EL (cell line): ENCODE results near the gene ALAD.
"Not testable (repeated sequence)": the region's sequence is repeated elsewhere in the genome, so short reads cannot be mapped to it uniquely, and the experiment has no call there.

ENCODE experiments used
- DNase-seq: peaks from one replicate; pipeline ENCODE4 v3.0.0-alpha.2; 2016

Gene ALAD

GRCh38 chr9:113401027-113401792 is at the start of gene ALAD:
ALAD (minus strand) TSS chr9:113401284; CDS start chr9:113393559, 7,725 bp downstream.
- DNase-seq: peak; percentile 99

GRCh38 chr9:113449376-113449775 is 48.3 kb upstream of the ALAD start:
- DNase-seq: no peak

- peak; percentile 47 for DNase-seq
Measured at GRCh38 chr9:113446323-113446740, 45.2 kb upstream of the ALAD start.

- DNase-seq: no peak
Measured at GRCh38 chr9:113444736-113445135, 43.7 kb upstream of the ALAD start.

GRCh38 chr9:113437716-113438115 is 36.6 kb upstream of the ALAD start:
- not testable (repeated sequence) for DNase-seq

GRCh38 chr9:113436728-113437515 is 35.8 kb upstream of the ALAD start:
- peak; percentile 55 for DNase-seq

- DNase-seq: no peak
Measured at GRCh38 chr9:113431191-113431590, 30.1 kb upstream of the ALAD start.

- no peak for DNase-seq
Measured at GRCh38 chr9:113428062-113428615, 27.1 kb upstream of the ALAD start.

GRCh38 chr9:113427629-113428028 is 26.5 kb upstream of the ALAD start:
- peak; percentile 32 for DNase-seq

- no peak for DNase-seq
Measured at GRCh38 chr9:113426701-113427100, 25.6 kb upstream of the ALAD start.

- no peak for DNase-seq
Measured at GRCh38 chr9:113425072-113425471, 24.0 kb upstream of the ALAD start.

- no peak for DNase-seq
Measured at GRCh38 chr9:113421726-113422125, 20.6 kb upstream of the ALAD start.

- no peak for DNase-seq
Measured at GRCh38 chr9:113417370-113417769, 16.3 kb upstream of the ALAD start.

- DNase-seq: no peak
Measured at GRCh38 chr9:113416149-113416721, 15.2 kb upstream of the ALAD start.

- DNase-seq: peak; percentile 97
Measured at GRCh38 chr9:113410207-113410864, 9.3 kb upstream of the ALAD start, which contains the start of the genes C9orf43 and POLE3. C9orf43 (plus strand) TSS chr9:113410747; CDS start chr9:113413494, 2,747 bp downstream. POLE3 (minus strand) TSS chr9:113410675; CDS start chr9:113410293, 382 bp downstream.

GRCh38 chr9:113409883-113410206 is 8.8 kb upstream of the ALAD start:
- DNase-seq: no peak

GRCh38 chr9:113409481-113409880 is 8.4 kb upstream of the ALAD start:
- peak; percentile 13 for DNase-seq

- peak; percentile 65 for DNase-seq
Measured at GRCh38 chr9:113406873-113407511, 5.9 kb upstream of the ALAD start.

- not testable (repeated sequence) for DNase-seq
Measured at GRCh38 chr9:113406353-113406752, 5.3 kb upstream of the ALAD start.

GRCh38 chr9:113403646-113404045 is 2.6 kb upstream of the ALAD start:
- no peak for DNase-seq

GRCh38 chr9:113399646-113400200 is 1.4 kb downstream of the ALAD start:
- no peak for DNase-seq

GRCh38 chr9:113398796-113399195 is 2.3 kb downstream of the ALAD start:
- no peak for DNase-seq
